Left ventricle myocardium inferior (tissue), 1 donor: ENCODE measurements around the gene CRTC2. TPM values are rescaled to one million over a fixed set of nuclear protein-coding genes. Genes with fewer than 3 reads are reported as not detected.

Experiments used
- DNase-seq: peaks from one replicate; pipeline ENCODE4 v3.0.0-alpha.2; 2020
- H3K27ac ChIP-seq: fragments of 200-600 bp; replicated peaks from 2 replicates; pipeline ENCODE4 v1.8.0; 2021
- H3K27me3 ChIP-seq: fragments of 200-600 bp; 2 replicates; pipeline ENCODE4 v1.8.0; 2021; ENCODE audit warnings: low read depth
- H3K36me3 ChIP-seq: fragments of 200-600 bp; 2 replicates; pipeline ENCODE4 v1.8.0; 2021
- H3K4me1 ChIP-seq: fragments of 200-600 bp; 2 replicates; pipeline ENCODE4 v1.8.0; 2021
- H3K4me3 ChIP-seq: fragments of 200-600 bp; 2 replicates; pipeline ENCODE4 v1.8.0; 2021; ENCODE audit warnings: mild to moderate bottlenecking, moderate library complexity
- H3K9me3 ChIP-seq: fragments of 200-600 bp; replicated peaks from 2 replicates; pipeline ENCODE4 v1.8.0; 2021
- CTCF ChIP-seq: fragments of 200-600 bp; IDR thresholded peaks from 2 replicates; pipeline ENCODE4 v1.8.0; 2021; ENCODE audit warnings: antibody characterized with exemption, mild to moderate bottlenecking, borderline replicate concordance
- intact Hi-C: fragments of 100-400 bp; cut with micrococcal nuclease; formaldehyde crosslinking; loops from one replicate; pipeline ENCODE4 v1.11.0; 2022
- total RNA-seq: library from RNA; stranded (reverse); fragmentation: NEBNext Ultra II Directional; extraction: Animal tissue kit (Norgen Biotek cat#: 25700); gene quantifications from one replicate; pipeline ENCODE4 v1.2.1, GENCODE V29; 2021
- donor health status: DM: no; HTN: yes; CAD: no; lungs with severe emphysema.

Gene CRTC2
- total RNA-seq, 1 donor from 2014 or later, result 19.7 TPM

GRCh38 chr1:153928791-153929341 is 29.5 kb downstream of the CRTC2 start:
- peaks cover 24% of the 10 kb centered on the region for H3K36me3 ChIP-seq
- no peak overlapping the region for H3K4me3 ChIP-seq
- TF ChIP-seq CTCF, result no peak
- peaks cover 20% of the 10 kb centered on the region for H3K4me1 ChIP-seq
- H3K9me3 ChIP-seq, result no peaks in the 10 kb centered on the region
- no peak for DNase-seq
- no peaks in the 10 kb centered on the region for H3K27me3 ChIP-seq
- H3K27ac ChIP-seq, result peak overlapping the region; percentile 63
- intact Hi-C loops, result no loop called here

- no peak overlapping the region for H3K4me3 ChIP-seq
- intact Hi-C loops, result no loop called here
- H3K27me3 ChIP-seq, result no peaks in the 10 kb centered on the region
- H3K9me3 ChIP-seq, result no peaks in the 10 kb centered on the region
- H3K4me1 ChIP-seq, result peaks cover 26% of the 10 kb centered on the region
- peak overlapping the region; percentile 63 for H3K27ac ChIP-seq
- no peak for DNase-seq
- H3K36me3 ChIP-seq, result peaks cover 18% of the 10 kb centered on the region
- TF ChIP-seq CTCF, result no peak
Observed at GRCh38 chr1:153928245-153928644, 30.2 kb downstream of the CRTC2 start.

GRCh38 chr1:153926405-153926804 is 32.0 kb downstream of the CRTC2 start:
- intact Hi-C loops, result no loop called here
- no peak for TF ChIP-seq CTCF
- Histone ChIP-seq H3K4me1 (peaks cover 41% of the 10 kb centered on the region), H3K27ac (no peak overlapping the region), H3K9me3 (no peaks in the 10 kb centered on the region), H3K36me3 (no peaks in the 10 kb centered on the region), H3K27me3 (no peaks in the 10 kb centered on the region), H3K4me3 (no peak overlapping the region)
- DNase-seq, result no peak

- Histone ChIP-seq H3K27me3 (no peaks in the 10 kb centered on the region), H3K4me1 (peaks cover 61% of the 10 kb centered on the region), H3K9me3 (no peaks in the 10 kb centered on the region), H3K4me3 (peak within 1 kb of the TSS; percentile 91), H3K36me3 (no peaks in the 10 kb centered on the region), H3K27ac (peak within 1 kb of the TSS; percentile 93)
- intact Hi-C loops, result no loop called here
- no peak for TF ChIP-seq CTCF
- peak; percentile 100 for DNase-seq
Observed at GRCh38 chr1:153922972-153923925, 35.2 kb downstream of the CRTC2 start, which contains the start of gene GATAD2B. GATAD2B (minus strand) TSS chr1:153922972; CDS start chr1:153828347, 94,625 bp downstream.

- peak overlapping the region; percentile 91 for H3K4me3 ChIP-seq
- DNase-seq, result peak; percentile 43
- intact Hi-C loops, result no loop called here
- H3K4me1 ChIP-seq, result peaks cover 65% of the 10 kb centered on the region
- peak overlapping the region; percentile 93 for H3K27ac ChIP-seq
- H3K27me3 ChIP-seq, result no peaks in the 10 kb centered on the region
- no peaks in the 10 kb centered on the region for H3K9me3 ChIP-seq
- peaks cover 3% of the 10 kb centered on the region for H3K36me3 ChIP-seq
- peak; percentile 19 for TF ChIP-seq CTCF
Observed at GRCh38 chr1:153922076-153922971, 36.1 kb downstream of the CRTC2 start.
